Upper lobe of right lung (tissue), 1 donor: ENCODE data around the gene PHRF1. TPM values are rescaled to one million over a fixed set of nuclear protein-coding genes. Genes with fewer than 3 reads are reported as not detected.

Experiments
- ATAC-seq: fragments of 200-7000 bp; cut with Tn5 transposase; one replicate; pipeline ENCODE4 v1.9.1; 2020; ENCODE audit warnings: mild to moderate bottlenecking, moderate library complexity
- DNase-seq: peaks from one replicate; pipeline ENCODE4 v3.0.0-alpha.2; 2020
- H3K27ac ChIP-seq: fragments of 200-600 bp; one replicate; pipeline ENCODE4 v1.8.0; 2022
- H3K27me3 ChIP-seq: fragments of 200-600 bp; one replicate; pipeline ENCODE4 v1.8.0; 2022; ENCODE audit warnings: mild to moderate bottlenecking
- H3K36me3 ChIP-seq: fragments of 200-600 bp; one replicate; pipeline ENCODE4 v1.8.0; 2022
- H3K4me1 ChIP-seq: fragments of 200-600 bp; one replicate; pipeline ENCODE4 v1.8.0; 2022
- H3K4me3 ChIP-seq: fragments of 200-600 bp; one replicate; pipeline ENCODE4 v1.8.0; 2022; ENCODE audit warnings: mild to moderate bottlenecking
- H3K9me3 ChIP-seq: fragments of 200-600 bp; one replicate; pipeline ENCODE4 v1.8.0; 2022
- CTCF ChIP-seq: fragments of 200-600 bp; IDR thresholded peaks from one replicate; pipeline ENCODE4 v1.8.0; 2022; ENCODE audit warnings: antibody characterized with exemption
- intact Hi-C: fragments of 100-400 bp; cut with DNase I; formaldehyde crosslinking; loops from one replicate; pipeline ENCODE4 v1.11.0; 2022
- total RNA-seq: library from RNA; stranded (reverse); fragmentation: NEBNext Ultra II Directional; extraction: Animal tissue kit (Norgen Biotek cat#: 25700); gene quantifications from one replicate; pipeline ENCODE4 v1.2.1, GENCODE V29; 2021
- donor health status: DM: no; HTN: yes; CAD: no; lungs with severe emphysema.

PHRF1 gene
- total RNA-seq, 1 donor from 2014 or later = 31.0 TPM

GRCh38 chr11:593347-593746 is 17.1 kb downstream of the PHRF1 start:
- DNase-seq = no peak
- H3K27me3 ChIP-seq = no peaks in the 10 kb centered on the region
- no peaks in the 10 kb centered on the region for H3K4me1 ChIP-seq
- peaks cover 90% of the 10 kb centered on the region for H3K36me3 ChIP-seq
- H3K4me3 ChIP-seq = no peak overlapping the region
- ATAC-seq = no peak
- no peak for TF ChIP-seq CTCF
- intact Hi-C loops = no loop called here
- H3K27ac ChIP-seq = no peak overlapping the region
- H3K9me3 ChIP-seq = no peaks in the 10 kb centered on the region

GRCh38 chr11:595400-595799 is 19.1 kb downstream of the PHRF1 start:
- Histone ChIP-seq H3K9me3 (no peaks in the 10 kb centered on the region), H3K27me3 (no peaks in the 10 kb centered on the region), H3K4me1 (no peaks in the 10 kb centered on the region), H3K4me3 (no peak overlapping the region), H3K27ac (no peak overlapping the region), H3K36me3 (peaks cover 91% of the 10 kb centered on the region)
- ATAC-seq = no peak
- no peak for DNase-seq
- intact Hi-C loops = no loop called here
- no peak for TF ChIP-seq CTCF

GRCh38 chr11:596374-596773 is 20.1 kb downstream of the PHRF1 start:
- peaks cover 95% of the 10 kb centered on the region for H3K36me3 ChIP-seq
- DNase-seq = no peak
- TF ChIP-seq CTCF = no peak

GRCh38 chr11:597166-597725 is 21.0 kb downstream of the PHRF1 start:
- Histone ChIP-seq H3K27ac (no peak overlapping the region), H3K36me3 (peaks cover 97% of the 10 kb centered on the region)

More at GRCh38 chr11:596374-596773, 20.1 kb downstream of the PHRF1 start:
- no peak for ATAC-seq
- Histone ChIP-seq H3K27ac (no peak overlapping the region), H3K9me3 (no peaks in the 10 kb centered on the region), H3K27me3 (no peaks in the 10 kb centered on the region), H3K4me1 (no peaks in the 10 kb centered on the region), H3K4me3 (no peak overlapping the region)
- intact Hi-C loops = no loop called here

GRCh38 chr11:598005-598680 is 21.9 kb downstream of the PHRF1 start:
- no peaks in the 10 kb centered on the region for H3K4me1 ChIP-seq
- peaks cover 97% of the 10 kb centered on the region for H3K36me3 ChIP-seq
- H3K27me3 ChIP-seq = no peaks in the 10 kb centered on the region
- H3K4me3 ChIP-seq = no peak overlapping the region
- ATAC-seq = no peak
- no peak overlapping the region for H3K27ac ChIP-seq
- intact Hi-C loops = no loop called here
- H3K9me3 ChIP-seq = no peaks in the 10 kb centered on the region
- TF ChIP-seq CTCF = no peak
- no peak for DNase-seq

More at GRCh38 chr11:597166-597725, 21.0 kb downstream of the PHRF1 start:
- DNase-seq (no peak), ATAC-seq (no peak)
- H3K4me1 ChIP-seq = no peaks in the 10 kb centered on the region
- intact Hi-C loops = no loop called here
- TF ChIP-seq CTCF = no peak
- H3K27me3 ChIP-seq = no peaks in the 10 kb centered on the region
- H3K9me3 ChIP-seq = no peaks in the 10 kb centered on the region
- no peak overlapping the region for H3K4me3 ChIP-seq
